NCI-H128 (cell line): ENCODE data around the gene SSBP2.
"Not testable (repeated sequence)": the region's sequence is repeated elsewhere in the genome, so short reads cannot be mapped to it uniquely, and the experiment has no call there.

Source experiments
- DNase-seq: peaks from one replicate; lab custom pipeline; 2025; ENCODE audit not compliant: unreplicated experiment; lab: John Stamatoyannopoulos, UW

SSBP2 gene

GRCh38 chr5:81740758-81741157, 10.1 kb downstream of the SSBP2 start:
- DNase-seq: no peak

GRCh38 chr5:81739291-81739690, 11.6 kb downstream of the SSBP2 start:
- DNase-seq: no peak

- no peak for DNase-seq
These were observed 21.6 kb downstream of the SSBP2 start for GRCh38 chr5:81729276-81729675.

- DNase-seq: no peak
These were observed 22.6 kb downstream of the SSBP2 start for GRCh38 chr5:81728301-81728700.

- no peak for DNase-seq
These were observed 24.6 kb downstream of the SSBP2 start for GRCh38 chr5:81726297-81726696.

GRCh38 chr5:81724571-81724970, 26.3 kb downstream of the SSBP2 start:
- DNase-seq: no peak

- no peak for DNase-seq
These were observed 26.8 kb downstream of the SSBP2 start for GRCh38 chr5:81724108-81724507.

GRCh38 chr5:81721049-81721448, 29.8 kb downstream of the SSBP2 start:
- no peak for DNase-seq

- no peak for DNase-seq
These were observed 31.1 kb downstream of the SSBP2 start for GRCh38 chr5:81719743-81720345.

GRCh38 chr5:81718300-81718699, 32.6 kb downstream of the SSBP2 start:
- DNase-seq: no peak

GRCh38 chr5:81717860-81718259, 33.0 kb downstream of the SSBP2 start:
- DNase-seq: no peak

- DNase-seq: no peak
These were observed 33.7 kb downstream of the SSBP2 start for GRCh38 chr5:81717226-81717625.

- DNase-seq: not testable (repeated sequence)
These were observed 36.8 kb downstream of the SSBP2 start for GRCh38 chr5:81714076-81714475.

- DNase-seq: no peak
These were observed 42.0 kb downstream of the SSBP2 start for GRCh38 chr5:81708889-81709288.

GRCh38 chr5:81703840-81704239, 47.1 kb downstream of the SSBP2 start:
- no peak for DNase-seq

- no peak for DNase-seq
These were observed 50.7 kb downstream of the SSBP2 start for GRCh38 chr5:81700166-81700565.

GRCh38 chr5:81698813-81699212, 52.1 kb downstream of the SSBP2 start:
- no peak for DNase-seq

- no peak for DNase-seq
These were observed 54.2 kb downstream of the SSBP2 start for GRCh38 chr5:81696418-81697397.

GRCh38 chr5:81694726-81695125, 56.2 kb downstream of the SSBP2 start:
- DNase-seq: no peak

- no peak for DNase-seq
These were observed 62.7 kb downstream of the SSBP2 start for GRCh38 chr5:81688215-81688614.

GRCh38 chr5:81687292-81687691, 63.6 kb downstream of the SSBP2 start:
- no peak for DNase-seq

- no peak for DNase-seq
These were observed 65.4 kb downstream of the SSBP2 start for GRCh38 chr5:81685471-81685870.
